Gastrocnemius medialis (tissue), 4 donors: Measurements from ENCODE around the gene CSTF1. TPM values are rescaled to one million over a fixed set of nuclear protein-coding genes. Genes with fewer than 3 reads are reported as not detected.

Experiments used
- ATAC-seq, 2 donors: fragments of 150-250 bp; one replicate each; pipeline ENCODE4 v1.9.1; 2016
- DNase-seq, 2 donors: peaks; one replicate each; pipeline ENCODE4 v3.0.0-alpha.2; 2019
- H3K27ac ChIP-seq, 4 donors: fragments of 200-600 bp; sonication (generic); 1 replicate in 1 of 4; 2 replicates in 3 of 4; pipeline ENCODE4 v1.5.1; 2016 to 2018; ENCODE audit warnings: mild to moderate bottlenecking in 2 of 4, moderate library complexity in 1 of 4
- H3K27me3 ChIP-seq, 3 donors: fragments of 200-600 bp; sonication (generic) in 2 of 3; 1 replicate in 1 of 3; 2 replicates in 2 of 3; pipeline versions ENCODE4 v1.5.1 to v1.6.0; 2016 to 2019; ENCODE audit warnings: mild to moderate bottlenecking in 1 of 3, moderate library complexity in 1 of 3
- H3K36me3 ChIP-seq, 2 donors: fragments of 200-600 bp; sonication (generic) in 1 of 2; one replicate each; pipeline ENCODE4 v1.5.1; 2017 to 2018
- H3K4me1 ChIP-seq, 2 donors: fragments of 200-600 bp; sonication (generic) in 1 of 2; one replicate each; pipeline ENCODE4 v1.5.1; 2016 to 2017; ENCODE audit warnings: mild to moderate bottlenecking in 2 of 2
- H3K4me3 ChIP-seq, 4 donors: fragments of 200-600 bp; sonication (generic) in 3 of 4; 1 replicate in 1 of 4; 2 replicates in 3 of 4; pipeline ENCODE4 v1.5.1; 2016 to 2019; ENCODE audit warnings: mild to moderate bottlenecking in 2 of 4
- H3K9me3 ChIP-seq, 3 donors: fragments of 200-600 bp; sonication (generic) in 2 of 3; 1 replicate in 1 of 3; 2 replicates in 2 of 3; pipeline ENCODE4 v1.5.1; 2016 to 2019
- CTCF ChIP-seq, 5 experiments: fragments of 450-650 bp in 3 of 5; fragments of 200-600 bp in 2 of 5; sonication (generic) in 2 of 5; IDR thresholded peaks in 4 of 5; conservative IDR thresholded peaks in 1 of 5; 1 replicate in 4 of 5; 2 replicates in 1 of 5; pipeline ENCODE4 v1.5.1; 2016 to 2019; ENCODE audit warnings: antibody characterized with exemption in 5 of 5, mild to moderate bottlenecking in 3 of 5, moderate library complexity in 3 of 5
- POLR2A ChIP-seq, 2 donors: fragments of 450-650 bp; IDR thresholded peaks; one replicate each; pipeline ENCODE4 v1.6.1; 2017; ENCODE audit warnings: antibody characterized with exemption in 2 of 2, mild to moderate bottlenecking in 2 of 2, moderate library complexity in 2 of 2
- in situ Hi-C, 4 donors: fragments of 200-750 bp; cut with MboI; loops; one replicate each; pipeline versions ENCODE4 v1.15.0 to v1.8.0; 2017; ENCODE audit warnings: low sequenced_read_pairs in 4 of 4
- intact Hi-C: fragments of 100-400 bp; cut with DNase I; formaldehyde crosslinking; loops from one replicate; pipeline ENCODE4 v1.15.1; 2023; ENCODE audit warnings: low total_unique reads
- total RNA-seq, 4 donors: library from RNA; depleted of rRNA; stranded (reverse); fragments of >200 nt; gene quantifications; one replicate each; pipeline versions ENCODE4 v1.1.0 to v1.2.3, GENCODE V29; 2016

CSTF1 gene
- total RNA-seq, 4 donors from 2014 or later = 14.2 to 23.2 (median 18.9) TPM

- in situ Hi-C loops = no loop called here
- no peak for TF ChIP-seq CTCF (IDR thresholded peaks at IDR 0.05 in 4 of 5, conservative IDR thresholded peaks at IDR 0.05 in 1 of 5)
- TF ChIP-seq POLR2A (IDR thresholded peaks at IDR 0.05) = no peak
- no peak overlapping the region for H3K27ac ChIP-seq
- H3K4me3 ChIP-seq = no peak overlapping the region
- ATAC-seq (no peak), DNase-seq (no peak)
- no peaks in the 10 kb centered on the region for H3K9me3 ChIP-seq
- H3K4me1 ChIP-seq = no peaks in the 10 kb centered on the region
- intact Hi-C loops = no loop called here
- no peaks in the 10 kb centered on the region for H3K36me3 ChIP-seq
- H3K27me3 ChIP-seq = no peaks in the 10 kb centered on the region
These were observed 51.5 kb downstream of the CSTF1 start for GRCh38 chr20:56443654-56444540.

GRCh38 chr20:56445130-56445529 is 52.7 kb downstream of the CSTF1 start:
- Histone ChIP-seq H3K27ac (no peak overlapping the region), H3K36me3 (no peaks in the 10 kb centered on the region), H3K9me3 (no peaks in the 10 kb centered on the region), H3K4me3 (no peak overlapping the region), H3K27me3 (no peaks in the 10 kb centered on the region), H3K4me1 (no peaks in the 10 kb centered on the region)
- TF ChIP-seq CTCF (IDR thresholded peaks at IDR 0.05 in 4 of 5, conservative IDR thresholded peaks at IDR 0.05 in 1 of 5) (no peak), POLR2A (IDR thresholded peaks at IDR 0.05) (no peak)
- ATAC-seq = no peak
- intact Hi-C loops (no loop called here), in situ Hi-C loops (no loop called here)
- DNase-seq = no peak

GRCh38 chr20:56445540-56445939 is 53.1 kb downstream of the CSTF1 start:
- intact Hi-C loops = no loop called here
- DNase-seq = no peak

GRCh38 chr20:56447227-56447626 is 54.8 kb downstream of the CSTF1 start:
- in situ Hi-C loops (no loop called here), intact Hi-C loops (no loop called here)
- no peaks in the 10 kb centered on the region for H3K4me1 ChIP-seq
- no peaks in the 10 kb centered on the region for H3K9me3 ChIP-seq
- no peaks in the 10 kb centered on the region for H3K27me3 ChIP-seq
- DNase-seq = no peak
- no peak for ATAC-seq
- no peak overlapping the region for H3K4me3 ChIP-seq
- TF ChIP-seq CTCF (IDR thresholded peaks at IDR 0.05 in 4 of 5, conservative IDR thresholded peaks at IDR 0.05 in 1 of 5) = no peak
- TF ChIP-seq POLR2A (IDR thresholded peaks at IDR 0.05) = no peak
- no peaks in the 10 kb centered on the region for H3K36me3 ChIP-seq
- H3K27ac ChIP-seq = no peak overlapping the region

More at GRCh38 chr20:56445540-56445939, 53.1 kb downstream of the CSTF1 start:
- Histone ChIP-seq H3K27ac (no peak overlapping the region), H3K36me3 (no peaks in the 10 kb centered on the region), H3K4me3 (no peak overlapping the region), H3K27me3 (no peaks in the 10 kb centered on the region), H3K9me3 (no peaks in the 10 kb centered on the region), H3K4me1 (no peaks in the 10 kb centered on the region)
- no peak for ATAC-seq
- in situ Hi-C loops = no loop called here
- no peak for TF ChIP-seq CTCF (IDR thresholded peaks at IDR 0.05 in 4 of 5, conservative IDR thresholded peaks at IDR 0.05 in 1 of 5)
- TF ChIP-seq POLR2A (IDR thresholded peaks at IDR 0.05) = no peak
